GM12872 (cell line): ENCODE data around the gene SEPHS1.

Source experiments
- CTCF ChIP-seq: IDR thresholded peaks from 3 replicates; pipeline ENCODE4 v1.5.1; 2011; ENCODE audit warnings: low read depth, mild to moderate bottlenecking, low read length, moderate library complexity; ENCODE audit not compliant: insufficient read depth

Gene SEPHS1

GRCh38 chr10:13321576-13321975 is 26.5 kb downstream of the SEPHS1 start:
- TF ChIP-seq CTCF = no peak

GRCh38 chr10:13319166-13319565 is 28.9 kb downstream of the SEPHS1 start:
- TF ChIP-seq CTCF = no peak

GRCh38 chr10:13317474-13317873 is 30.6 kb downstream of the SEPHS1 start:
- no peak for TF ChIP-seq CTCF

GRCh38 chr10:13316635-13317311 is 31.3 kb downstream of the SEPHS1 start:
- TF ChIP-seq CTCF = no peak

GRCh38 chr10:13315361-13315760 is 32.7 kb downstream of the SEPHS1 start:
- TF ChIP-seq CTCF = no peak

- TF ChIP-seq CTCF = no peak
Observed at GRCh38 chr10:13311177-13311575, 36.9 kb downstream of the SEPHS1 start.

GRCh38 chr10:13310518-13311176 is 37.4 kb downstream of the SEPHS1 start:
- no peak for TF ChIP-seq CTCF
